ENCODE results near the gene PPIL4. TPM values are rescaled to one million over a fixed set of nuclear protein-coding genes. Genes with fewer than 3 reads are reported as not detected.

Gene PPIL4
- total and polyA plus RNA-seq, 2 of the 13 experiments (the other 11 are each of a cell fraction or from before 2014, with no cell fraction given): 5.5 to 46.0 TPM

- Histone ChIP-seq H3K9me3 (ENCODE audit: low read length) (no peaks in the 10 kb centered on the region), H4K20me1 (ENCODE audit: insufficient read depth, low read length) (no peaks in the 10 kb centered on the region), H3K4me2 (ENCODE audit: low read depth, low read length) (no peak overlapping the region), H3K4me1 (ENCODE audit: insufficient read depth, low read length) (no peaks in the 10 kb centered on the region), H3K9ac (ENCODE audit: insufficient read depth, low read depth, low read length) (no peak overlapping the region), H3K4me3 (replicated peaks in 1 of 3; ENCODE audit: insufficient read depth in 1 of 3, low read depth in 2 of 3, low read length in 3 of 3) (no peak overlapping the region), H3K27me3 (ENCODE audit: control insufficient read depth in 1 of 2, insufficient read depth in 2 of 2, low read length in 2 of 2) (no peaks in the 10 kb centered on the region), H3K79me2 (ENCODE audit: insufficient read depth, low read length) (no peaks in the 10 kb centered on the region), H2AFZ (ENCODE audit: low read length) (no peak overlapping the region), H3K36me3 (replicated peaks in 1 of 2; ENCODE audit: control insufficient read depth in 1 of 2, insufficient read depth in 2 of 2, low read length in 2 of 2) (peaks cover 18 to 85% of the 10 kb centered on the region in 2 experiments), H3K27ac (ENCODE audit: extremely low read length, insufficient read depth, low read length) (no peak overlapping the region)
- CTCF ChIA-PET (ENCODE audit: low intra/inter-chr PET ratio, low total read pairs): no interaction called here
- no peak for DNase-seq (ENCODE audit: low spot score)
- intact Hi-C loops (cut with micrococcal nuclease; ENCODE audit: unreplicated experiment) (no loop called here), in situ Hi-C loops (cut with HindIII; ENCODE audit: extremely low pct_ligation_motif_present, low pct_unique_long_range_greater_than_20kb) (no loop called here)
- ATAC-seq: no peak
- 99% methylated on average over 5 of the region's 5 CpGs for WGBS (ENCODE audit: low lambda C conversion rate)
- POLR2A ChIA-PET: no interaction called here
- no peak for FAIRE-seq
- no TSS peak for BruUV-seq (replicated peaks)
- TF ChIP-seq SATB2 (CRISPR knock-in tag; IDR thresholded peaks at IDR 0.05) (no peak), MEIS1 (CRISPR knock-in tag; IDR thresholded peaks at IDR 0.05; ENCODE audit: borderline replicate concordance) (no peak), ZNF780A (CRISPR knock-in tag; IDR thresholded peaks at IDR 0.05) (no peak), PCBP2 (optimal IDR thresholded peaks at IDR 0.05; ENCODE audit: low read depth, low read length, poor library complexity, severe bottlenecking) (no peak), HMGA1 (CRISPR knock-in tag; conservative IDR thresholded peaks at IDR 0.05) (no peak), ZSCAN31 (CRISPR knock-in tag; IDR thresholded peaks at IDR 0.05; ENCODE audit: low read depth) (no peak), BCLAF1 (IDR thresholded peaks at IDR 0.05) (no peak)
These were observed 16.2 kb downstream of the PPIL4 start for GRCh38 chr6:149529650-149530049.
